ENCODE data around the gene TMEM187. TPM values are rescaled to one million over a fixed set of nuclear protein-coding genes. Genes with fewer than 3 reads are reported as not detected.

TMEM187 gene
- total RNA-seq, 2 donors from 2014 or later = 4.8 to 8.1 TPM

GRCh38 chrX:153970357-153971123 lies 2.0 kb upstream of the TMEM187 start:
- Mint-ChIP-seq H3K27ac (peak overlapping the region; percentile 100), H3K27me3 (ENCODE audit: insufficient read depth) (no peaks in the 10 kb centered on the region), H3K9me3 (no peaks in the 10 kb centered on the region), H3K36me3 (ENCODE audit: low read depth) (peaks cover 16% of the 10 kb centered on the region), H3K4me3 (peak overlapping the region; percentile 96), H3K4me1 (peaks cover 47% of the 10 kb centered on the region)
- Histone ChIP-seq H3K4me3 (ENCODE audit: low read length) (peak overlapping the region; percentile 89), H3K9ac (ENCODE audit: extremely low read depth, low read length, poor library complexity, severe bottlenecking) (peak overlapping the region; percentile 99), H3K4me1 (ENCODE audit: control insufficient read depth, insufficient read depth, low read length) (peaks cover 9% of the 10 kb centered on the region), H3K27ac (ENCODE audit: low read depth, low read length) (peak overlapping the region; percentile 99), H3K36me3 (ENCODE audit: control insufficient read depth, insufficient read depth, low read length) (peaks cover 13% of the 10 kb centered on the region), H3K27me3 (ENCODE audit: control insufficient read depth, insufficient read depth, low read length, poor library complexity, severe bottlenecking) (no peaks in the 10 kb centered on the region), H3K9me3 (ENCODE audit: control insufficient read depth, low read length) (no peaks in the 10 kb centered on the region)
- peak; percentile 79 for DNase-seq
- TF ChIP-seq CTCF (conservative IDR thresholded peaks at IDR 0.05) = no peak
- 0% methylated on average over 46 of the region's 49 CpGs; no CpG with 5 or more reads in 1 of the 2 experiments for WGBS, 2 experiments (ENCODE audit: insufficient coverage in 1 of 2, insufficient read length in 1 of 2)

GRCh38 chrX:153971124-153971449 lies 1.5 kb upstream of the TMEM187 start:
- Mint-ChIP-seq H3K4me3 (peak overlapping the region; percentile 96), H3K9me3 (no peaks in the 10 kb centered on the region), H3K27me3 (ENCODE audit: insufficient read depth) (no peaks in the 10 kb centered on the region), H3K36me3 (ENCODE audit: low read depth) (peaks cover 16% of the 10 kb centered on the region), H3K4me1 (peaks cover 45% of the 10 kb centered on the region), H3K27ac (peak overlapping the region; percentile 100)
- H3K9me3 ChIP-seq (ENCODE audit: control insufficient read depth, low read length) = no peaks in the 10 kb centered on the region
- peak overlapping the region; percentile 99 for H3K9ac ChIP-seq (ENCODE audit: extremely low read depth, low read length, poor library complexity, severe bottlenecking)
- peak overlapping the region; percentile 99 for H3K27ac ChIP-seq (ENCODE audit: low read depth, low read length)
- peak; percentile 89 for DNase-seq
- H3K27me3 ChIP-seq (ENCODE audit: control insufficient read depth, insufficient read depth, low read length, poor library complexity, severe bottlenecking) = no peaks in the 10 kb centered on the region
- H3K4me1 ChIP-seq (ENCODE audit: control insufficient read depth, insufficient read depth, low read length) = peaks cover 9% of the 10 kb centered on the region
- peak overlapping the region; percentile 89 for H3K4me3 ChIP-seq (ENCODE audit: low read length)
- no peak for TF ChIP-seq CTCF (conservative IDR thresholded peaks at IDR 0.05)
- WGBS, 2 experiments (ENCODE audit: insufficient coverage in 1 of 2, insufficient read length in 1 of 2) = 0% methylated on average over 34 of the region's 34 CpGs; no CpG with 5 or more reads in 1 of the 2 experiments
- peaks cover 13% of the 10 kb centered on the region for H3K36me3 ChIP-seq (ENCODE audit: control insufficient read depth, insufficient read depth, low read length)

- WGBS, 2 experiments (ENCODE audit: insufficient coverage in 1 of 2, insufficient read length in 1 of 2) = 0% methylated on average over 13 to 95 of the region's 96 CpGs
- no peak for TF ChIP-seq CTCF (conservative IDR thresholded peaks at IDR 0.05)
- peak; percentile 95 for DNase-seq
- Histone ChIP-seq H3K36me3 (ENCODE audit: control insufficient read depth, insufficient read depth, low read length) (peaks cover 13% of the 10 kb centered on the region), H3K9me3 (ENCODE audit: control insufficient read depth, low read length) (no peaks in the 10 kb centered on the region), H3K9ac (ENCODE audit: extremely low read depth, low read length, poor library complexity, severe bottlenecking) (peak within 1 kb of the TSS; percentile 99), H3K27me3 (ENCODE audit: control insufficient read depth, insufficient read depth, low read length, poor library complexity, severe bottlenecking) (no peaks in the 10 kb centered on the region), H3K4me1 (ENCODE audit: control insufficient read depth, insufficient read depth, low read length) (peaks cover 9% of the 10 kb centered on the region), H3K4me3 (ENCODE audit: low read length) (peak within 1 kb of the TSS; percentile 89), H3K27ac (ENCODE audit: low read depth, low read length) (peak within 1 kb of the TSS; percentile 99)
- peaks cover 39% of the 10 kb centered on the region for H3K4me1 Mint-ChIP-seq
- H3K27ac Mint-ChIP-seq = peak within 1 kb of the TSS; percentile 100
- H3K9me3 Mint-ChIP-seq = no peaks in the 10 kb centered on the region
- peaks cover 13% of the 10 kb centered on the region for H3K36me3 Mint-ChIP-seq (ENCODE audit: low read depth)
- peak within 1 kb of the TSS; percentile 96 for H3K4me3 Mint-ChIP-seq
- H3K27me3 Mint-ChIP-seq (ENCODE audit: insufficient read depth) = no peaks in the 10 kb centered on the region
These were observed 845 bp upstream of the TMEM187 start, which contains the start of gene HCFC1 for GRCh38 chrX:153971450-153972367. TSS of gene HCFC1 (minus strand) at chrX:153971818. CDS start at chrX:153970840, 978 bp downstream.
